CD4-positive, alpha-beta T cell (primary cell): ENCODE results near the gene IQGAP2. TPM values are rescaled to one million over a fixed set of nuclear protein-coding genes. Genes with fewer than 3 reads are reported as not detected.

Experiments used
- ATAC-seq: fragments of 200-7000 bp; cut with Tn5 transposase; one replicate; pipeline ENCODE4 v1.10.0; 2022; ENCODE audit warnings: mild to moderate bottlenecking; ENCODE audit not compliant: poor library complexity
- CTCF ChIA-PET: fragments of 350-600 bp; sonication (Branson Sonifier 250); formaldehyde crosslinking; loops from one replicate; lab custom pipeline; 2021; ENCODE audit warnings: antibody characterized with exemption, inconsistent platforms; lab: Charles Lee
- POLR2A ChIA-PET: fragments of 350-600 bp; sonication (Branson Sonifier 250); formaldehyde crosslinking; loops from one replicate; lab custom pipeline; 2021; ENCODE audit warnings: antibody characterized with exemption, inconsistent platforms; lab: Charles Lee
- DNase-seq, 14 experiments: peaks; one replicate each; pipeline ENCODE4 v3.0.0-alpha.2; 2013 to 2020; ENCODE audit warnings: mixed read lengths in 2 of 14
- H3K27ac ChIP-seq, 2 donors: one replicate each; pipeline versions ENCODE4 v1.5.1 to v1.7.0; 2013; ENCODE audit warnings: low read length in 2 of 2, low read depth in 1 of 2, mild to moderate bottlenecking in 1 of 2
- H3K27me3 ChIP-seq, 2 experiments: 1 replicate in 1 of 2; 2 replicates in 1 of 2; pipeline versions ENCODE4 v1.6.1 to v1.7.0; 2013; ENCODE audit warnings: low read length in 2 of 2, control low read depth in 1 of 2, mild to moderate bottlenecking in 1 of 2, moderate library complexity in 1 of 2; ENCODE audit not compliant: insufficient read depth in 2 of 2, control insufficient read depth in 1 of 2
- H3K36me3 ChIP-seq: one replicate; pipeline ENCODE4 v1.6.1; 2013; ENCODE audit warnings: low read length, control low read depth; ENCODE audit not compliant: insufficient read depth
- H3K4me1 ChIP-seq: one replicate; pipeline ENCODE4 v1.6.1; 2013; ENCODE audit warnings: low read length, control low read depth; ENCODE audit not compliant: insufficient read depth
- H3K4me3 ChIP-seq: one replicate; pipeline ENCODE4 v1.5.1; 2013; ENCODE audit warnings: mild to moderate bottlenecking, low read length, moderate library complexity
- H3K9me3 ChIP-seq, 2 experiments: 1 replicate in 1 of 2; 2 replicates in 1 of 2; pipeline versions ENCODE4 v1.6.1 to v1.7.0; 2013; ENCODE audit warnings: low read length in 2 of 2, mild to moderate bottlenecking in 2 of 2, control low read depth in 1 of 2, moderate library complexity in 1 of 2; ENCODE audit not compliant: control insufficient read depth in 1 of 2, insufficient read depth in 1 of 2
- H3K27ac Mint-ChIP-seq: one replicate; pipeline ENCODE4 v1.8.0; 2020; ENCODE audit warnings: mixed read lengths
- H3K27me3 Mint-ChIP-seq: one replicate; pipeline ENCODE4 v1.8.0; 2021; ENCODE audit warnings: mixed read lengths
- H3K36me3 Mint-ChIP-seq: one replicate; pipeline ENCODE4 v1.8.0; 2021; ENCODE audit warnings: low read depth, mixed read lengths
- H3K4me1 Mint-ChIP-seq: one replicate; pipeline ENCODE4 v1.8.0; 2021; ENCODE audit warnings: low read depth, mixed read lengths
- H3K4me3 Mint-ChIP-seq: one replicate; pipeline ENCODE4 v1.8.0; 2020; ENCODE audit warnings: mild to moderate bottlenecking, mixed read lengths
- H3K9me3 Mint-ChIP-seq: one replicate; pipeline ENCODE4 v1.8.0; 2020; ENCODE audit warnings: mixed read lengths
- intact Hi-C, 2 experiments: fragments of 100-400 bp; cut with DNase I in 1 of 2; cut with micrococcal nuclease in 1 of 2; formaldehyde crosslinking; loops; one replicate each; pipeline versions ENCODE4 v1.15.1 to v1.9.0; 2023 to 2025; cut with DNase I, micrococcal nuclease
- total RNA-seq, 174 experiments: library from RNA in 2 of 174; stranded (reverse) in 2 of 174; gene quantifications; one replicate each; pipeline ENCODE4 v1.2.3 and lab custom pipeline; 2021 to 2026
- TF ChIP-seq, protein P1 (sequence below): fragments of 200-600 bp; IDR thresholded peaks from one replicate; pipeline ENCODE4 v1.8.0; 2022; ENCODE audit warnings: antibody characterized with exemption, mild to moderate bottlenecking

The IQGAP2 gene
- total RNA-seq, 2 experiments from 2014 or later: 58.8 TPM

DNA sequence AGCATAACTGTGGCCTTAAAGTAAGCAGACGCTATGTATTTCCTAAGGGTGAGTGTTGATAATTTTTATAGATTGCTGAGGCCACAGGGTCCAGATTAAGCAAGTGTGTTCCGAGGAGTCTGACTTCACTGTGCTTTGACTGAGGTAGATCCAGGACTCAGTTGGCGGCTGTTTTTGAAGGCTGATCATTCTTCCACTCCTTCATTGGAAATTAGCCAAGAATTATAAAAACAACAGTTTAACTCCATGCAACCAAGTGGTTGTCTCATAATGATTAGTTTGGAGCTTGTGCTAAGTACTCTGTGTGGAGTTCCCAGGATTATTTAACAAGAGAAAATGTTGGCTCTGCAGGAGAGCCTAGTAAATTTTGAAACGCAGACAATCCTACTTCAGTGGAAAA lies 19.1 kb downstream of the IQGAP2 start:
- CTCF ChIA-PET: no interaction called here
- Histone ChIP-seq H3K27me3 (no peaks in the 10 kb centered on the region), H3K4me3 (no peak overlapping the region), H3K4me1 (peaks cover 27% of the 10 kb centered on the region), H3K27ac (no peak overlapping the region), H3K36me3 (no peaks in the 10 kb centered on the region), H3K9me3 (no peaks in the 10 kb centered on the region)
- Mint-ChIP-seq H3K4me3 (no peak overlapping the region), H3K36me3 (peaks cover 13% of the 10 kb centered on the region), H3K27ac (peak overlapping the region; percentile 67), H3K9me3 (no peaks in the 10 kb centered on the region), H3K4me1 (peaks cover 77% of the 10 kb centered on the region), H3K27me3 (no peaks in the 10 kb centered on the region)
- no peak for DNase-seq
- intact Hi-C loops: no loop called here
- TF ChIP-seq, protein P1, sequence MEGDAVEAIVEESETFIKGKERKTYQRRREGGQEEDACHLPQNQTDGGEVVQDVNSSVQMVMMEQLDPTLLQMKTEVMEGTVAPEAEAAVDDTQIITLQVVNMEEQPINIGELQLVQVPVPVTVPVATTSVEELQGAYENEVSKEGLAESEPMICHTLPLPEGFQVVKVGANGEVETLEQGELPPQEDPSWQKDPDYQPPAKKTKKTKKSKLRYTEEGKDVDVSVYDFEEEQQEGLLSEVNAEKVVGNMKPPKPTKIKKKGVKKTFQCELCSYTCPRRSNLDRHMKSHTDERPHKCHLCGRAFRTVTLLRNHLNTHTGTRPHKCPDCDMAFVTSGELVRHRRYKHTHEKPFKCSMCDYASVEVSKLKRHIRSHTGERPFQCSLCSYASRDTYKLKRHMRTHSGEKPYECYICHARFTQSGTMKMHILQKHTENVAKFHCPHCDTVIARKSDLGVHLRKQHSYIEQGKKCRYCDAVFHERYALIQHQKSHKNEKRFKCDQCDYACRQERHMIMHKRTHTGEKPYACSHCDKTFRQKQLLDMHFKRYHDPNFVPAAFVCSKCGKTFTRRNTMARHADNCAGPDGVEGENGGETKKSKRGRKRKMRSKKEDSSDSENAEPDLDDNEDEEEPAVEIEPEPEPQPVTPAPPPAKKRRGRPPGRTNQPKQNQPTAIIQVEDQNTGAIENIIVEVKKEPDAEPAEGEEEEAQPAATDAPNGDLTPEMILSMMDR: no peak
- POLR2A ChIA-PET: no interaction called here
- no peak for ATAC-seq

DNA sequence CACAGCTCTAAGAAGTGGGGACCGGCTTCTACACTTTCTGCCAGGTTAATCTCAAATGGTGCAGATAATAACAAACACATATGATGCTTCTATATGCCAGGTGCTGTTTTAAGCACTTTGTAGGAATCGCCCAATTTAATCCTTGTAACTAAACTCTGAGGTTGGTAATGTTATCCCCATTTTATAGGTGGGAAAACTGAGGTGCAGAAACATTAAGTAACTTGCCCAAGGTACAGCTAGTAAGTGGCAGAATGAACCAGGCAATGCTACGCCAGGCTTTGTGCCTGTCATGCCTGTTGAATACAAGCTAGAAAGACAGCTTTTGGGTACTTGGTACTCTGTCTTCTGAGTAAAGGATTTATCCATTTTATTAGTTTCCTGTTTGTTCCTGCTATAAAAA lies 19.7 kb downstream of the IQGAP2 start:
- DNase-seq (no peak), ATAC-seq (no peak)
- no peak overlapping the region for H3K4me3 ChIP-seq
- H3K27me3 ChIP-seq: no peaks in the 10 kb centered on the region
- intact Hi-C loops: no loop called here
- POLR2A ChIA-PET: no interaction called here
- H3K27ac ChIP-seq: no peak overlapping the region
- Mint-ChIP-seq H3K27ac (peak overlapping the region; percentile 1), H3K27me3 (no peaks in the 10 kb centered on the region), H3K36me3 (peaks cover 18% of the 10 kb centered on the region), H3K9me3 (no peaks in the 10 kb centered on the region), H3K4me3 (no peak overlapping the region), H3K4me1 (peaks cover 82% of the 10 kb centered on the region)
- TF ChIP-seq, protein P1: no peak
- CTCF ChIA-PET: no interaction called here
- H3K4me1 ChIP-seq: peaks cover 32% of the 10 kb centered on the region
- no peaks in the 10 kb centered on the region for H3K36me3 ChIP-seq
- peaks cover 0 to 1% of the 10 kb centered on the region in 2 experiments for H3K9me3 ChIP-seq

DNA sequence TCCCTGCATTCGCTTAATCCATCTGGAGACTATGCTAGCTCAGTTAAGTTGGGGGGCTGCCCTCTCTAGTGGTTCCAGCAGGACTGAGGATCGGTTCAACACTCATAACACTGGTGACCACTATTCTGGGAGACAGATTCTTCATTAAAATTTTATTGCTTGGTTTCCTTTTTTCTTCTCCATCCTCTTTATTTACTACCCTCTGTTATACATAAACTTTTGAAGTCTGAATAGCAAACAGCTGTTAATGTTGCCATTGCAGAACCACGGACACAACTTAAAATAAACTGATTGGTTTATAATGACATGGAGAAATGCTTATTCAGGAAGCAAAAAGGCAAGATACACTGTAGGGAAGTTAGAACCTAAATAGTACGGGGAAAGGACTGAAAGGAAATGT lies 22.1 kb downstream of the IQGAP2 start:
- Histone ChIP-seq H3K4me3 (no peak overlapping the region), H3K9me3 (peaks cover 0 to 5% of the 10 kb centered on the region in 2 experiments), H3K27ac (no peak overlapping the region), H3K27me3 (no peaks in the 10 kb centered on the region), H3K4me1 (peaks cover 38% of the 10 kb centered on the region), H3K36me3 (no peaks in the 10 kb centered on the region)
- no peaks in the 10 kb centered on the region for H3K27me3 Mint-ChIP-seq
- ATAC-seq: no peak
- intact Hi-C loops: no loop called here
- TF ChIP-seq, protein P1: no peak
- ChIA-PET POLR2A (interaction anchor here (1.0 kb wide), 1 partner anchor 11 kb away, joined by 3 read pairs; no protein-coding TSS in a partner anchor), CTCF (no interaction called here)
- peaks cover 22% of the 10 kb centered on the region for H3K36me3 Mint-ChIP-seq
- H3K9me3 Mint-ChIP-seq: no peaks in the 10 kb centered on the region
- peak overlapping the region; percentile 22 for H3K27ac Mint-ChIP-seq
- peaks cover 71% of the 10 kb centered on the region for H3K4me1 Mint-ChIP-seq
- H3K4me3 Mint-ChIP-seq: no peak overlapping the region
- no peak for DNase-seq
